Naive thymus-derived CD4-positive, alpha-beta T cell (primary cell): ENCODE results near the gene LINC01488. TPM values are rescaled to one million over a fixed set of nuclear protein-coding genes. Genes with fewer than 3 reads are reported as not detected.

Source experiments
- ATAC-seq: fragments of 150-1000 bp; cut with Tn5 transposase; 2 replicates; pipeline ENCODE4 v1.10.0; 2021; ENCODE audit warnings: mild to moderate bottlenecking, moderate library complexity
- CTCF ChIA-PET: fragments of 350-600 bp; sonication (Branson Sonifier 250); formaldehyde crosslinking; loops from one replicate; lab custom pipeline; 2021; ENCODE audit warnings: antibody characterized with exemption; lab: Charles Lee
- POLR2A ChIA-PET: fragments of 350-600 bp; sonication (Branson Sonifier 250); formaldehyde crosslinking; loops from one replicate; lab custom pipeline; 2021; ENCODE audit warnings: antibody characterized with exemption, inconsistent platforms; lab: Charles Lee
- DNase-seq, 9 donors: peaks; one replicate each; pipeline versions ENCODE4 v3.0.0 to v3.0.0-alpha.2; 2020 to 2022; ENCODE audit warnings: mixed read lengths in 1 of 9
- H3K27ac ChIP-seq: one replicate; pipeline ENCODE4 v1.7.0; 2013; ENCODE audit warnings: mild to moderate bottlenecking, low read depth, low read length, moderate library complexity
- H3K27me3 ChIP-seq, 2 donors: one replicate each; pipeline ENCODE4 v1.7.0; 2013; ENCODE audit warnings: low read length in 2 of 2, mild to moderate bottlenecking in 2 of 2, moderate library complexity in 2 of 2; ENCODE audit not compliant: control insufficient read depth in 2 of 2, insufficient read depth in 2 of 2
- H3K36me3 ChIP-seq, 3 experiments: 1 replicate in 2 of 3; 2 replicates in 1 of 3; pipeline ENCODE4 v1.7.0; 2013; ENCODE audit warnings: low read length in 3 of 3, mild to moderate bottlenecking in 3 of 3, moderate library complexity in 1 of 3; ENCODE audit not compliant: insufficient read depth in 3 of 3, control insufficient read depth in 2 of 3
- H3K4me1 ChIP-seq, 2 donors: one replicate each; pipeline ENCODE4 v1.7.0; 2013; ENCODE audit warnings: low read length in 2 of 2, mild to moderate bottlenecking in 2 of 2, moderate library complexity in 1 of 2; ENCODE audit not compliant: control insufficient read depth in 2 of 2, insufficient read depth in 2 of 2
- H3K4me3 ChIP-seq: 2 replicates; pipeline ENCODE4 v1.7.0; 2013; ENCODE audit warnings: mild to moderate bottlenecking, low read length
- H3K9me3 ChIP-seq, 3 experiments: 1 replicate in 2 of 3; 2 replicates in 1 of 3; pipeline ENCODE4 v1.7.0; 2013; ENCODE audit warnings: low read length in 3 of 3; ENCODE audit not compliant: control insufficient read depth in 2 of 3
- H3K27ac Mint-ChIP-seq, 9 donors: one replicate each; pipeline ENCODE4 v1.8.0; 2020 to 2022; ENCODE audit warnings: mixed read lengths in 9 of 9, mild to moderate bottlenecking in 8 of 9, moderate library complexity in 5 of 9, inconsistent platforms in 2 of 9
- H3K27me3 Mint-ChIP-seq, 5 donors: one replicate each; pipeline ENCODE4 v1.8.0; 2021 to 2022; ENCODE audit warnings: mixed read lengths in 5 of 5, mild to moderate bottlenecking in 1 of 5
- H3K36me3 Mint-ChIP-seq, 5 donors: one replicate each; pipeline ENCODE4 v1.8.0; 2020 to 2022; ENCODE audit warnings: mixed read lengths in 5 of 5, mild to moderate bottlenecking in 3 of 5, inconsistent platforms in 1 of 5
- H3K4me1 Mint-ChIP-seq, 7 donors: one replicate each; pipeline ENCODE4 v1.8.0; 2020 to 2022; ENCODE audit warnings: mixed read lengths in 7 of 7, mild to moderate bottlenecking in 3 of 7, inconsistent platforms in 1 of 7
- H3K4me3 Mint-ChIP-seq, 10 donors: one replicate each; pipeline ENCODE4 v1.8.0; 2020 to 2022; ENCODE audit warnings: mild to moderate bottlenecking in 10 of 10, mixed read lengths in 10 of 10, moderate library complexity in 6 of 10, inconsistent platforms in 2 of 10
- H3K9me3 Mint-ChIP-seq, 11 donors: one replicate each; pipeline ENCODE4 v1.8.0; 2020 to 2022; ENCODE audit warnings: mixed read lengths in 11 of 11, mild to moderate bottlenecking in 4 of 11, inconsistent platforms in 1 of 11, moderate library complexity in 1 of 11
- intact Hi-C, 2 donors: fragments of 100-400 bp; cut with micrococcal nuclease; formaldehyde crosslinking; loops; one replicate each; pipeline ENCODE4 v1.15.1; 2023
- polyA plus RNA-seq, 2 donors: library from polyadenylated mRNA; unstranded; fragments of 300-500 nt; fragmentation: Illumina TruSeq; gene quantifications; one replicate each; pipeline ENCODE4 v1.2.3, GENCODE V29; 2021
- total RNA-seq, 6 experiments: library from RNA in 5 of 6; stranded (reverse) in 5 of 6; gene quantifications; 1 replicate in 5 of 6; 2 replicates in 1 of 6; pipeline ENCODE4 v1.2.3 and lab custom pipeline; 2021 to 2026

The LINC01488 gene
- total and polyA plus RNA-seq, 7 experiments from 2014 or later, result not detected

- intact Hi-C loops, result no loop called here
- Histone ChIP-seq H3K27ac (no peak overlapping the region), H3K27me3 (no peaks in the 10 kb centered on the region), H3K36me3 (no peaks in the 10 kb centered on the region), H3K4me3 (no peak overlapping the region), H3K4me1 (no peaks in the 10 kb centered on the region), H3K9me3 (no peaks in the 10 kb centered on the region)
- CTCF ChIA-PET, result no interaction called here
- Mint-ChIP-seq H3K9me3 (peaks cover 0 to 2% (median 0%) of the 10 kb centered on the region in 11 donors), H3K4me1 (no peaks in the 10 kb centered on the region), H3K36me3 (no peaks in the 10 kb centered on the region), H3K27me3 (peaks cover 0 to 13% (median 6%) of the 10 kb centered on the region in 5 donors), H3K27ac (no peak overlapping the region), H3K4me3 (no peak overlapping the region)
- DNase-seq, result no peak
- POLR2A ChIA-PET, result no interaction called here
- ATAC-seq, result no peak
Observed at GRCh38 chr11:69524291-69524882, 42.9 kb downstream of the LINC01488 start.

GRCh38 chr11:69524991-69525411 is 43.5 kb downstream of the LINC01488 start:
- Mint-ChIP-seq H3K4me3 (no peak overlapping the region), H3K9me3 (peaks cover 0 to 2% (median 0%) of the 10 kb centered on the region in 11 donors), H3K36me3 (no peaks in the 10 kb centered on the region), H3K27ac (no peak overlapping the region), H3K27me3 (peaks cover under 1 to 20% (median 9%) of the 10 kb centered on the region in 5 donors), H3K4me1 (peaks cover 0 to 3% (median 0%) of the 10 kb centered on the region in 7 donors)
- no peaks in the 10 kb centered on the region for H3K27me3 ChIP-seq
- DNase-seq (no peak), ATAC-seq (no peak)
- H3K4me1 ChIP-seq, result no peaks in the 10 kb centered on the region
- no peak overlapping the region for H3K27ac ChIP-seq
- ChIA-PET POLR2A (no interaction called here), CTCF (no interaction called here)
- no peaks in the 10 kb centered on the region for H3K9me3 ChIP-seq
- intact Hi-C loops, result no loop called here
- H3K4me3 ChIP-seq, result no peak overlapping the region
- H3K36me3 ChIP-seq, result no peaks in the 10 kb centered on the region

- POLR2A ChIA-PET, result no interaction called here
- Mint-ChIP-seq H3K4me3 (no peak overlapping the region), H3K36me3 (no peaks in the 10 kb centered on the region), H3K4me1 (peaks cover 0 to 10% (median 0%) of the 10 kb centered on the region in 7 donors), H3K27ac (no peak overlapping the region), H3K27me3 (peaks cover 6 to 26% (median 11%) of the 10 kb centered on the region in 5 donors), H3K9me3 (peaks cover 0 to 3% (median 0%) of the 10 kb centered on the region in 11 donors)
- Histone ChIP-seq H3K4me3 (no peak overlapping the region), H3K4me1 (no peaks in the 10 kb centered on the region), H3K9me3 (no peaks in the 10 kb centered on the region), H3K27ac (no peak overlapping the region), H3K36me3 (no peaks in the 10 kb centered on the region), H3K27me3 (no peaks in the 10 kb centered on the region)
- intact Hi-C loops, result no loop called here
- DNase-seq, result no peak
- no peak for ATAC-seq
- CTCF ChIA-PET, result no interaction called here
Observed at GRCh38 chr11:69525516-69526452, 44.3 kb downstream of the LINC01488 start.

DNA sequence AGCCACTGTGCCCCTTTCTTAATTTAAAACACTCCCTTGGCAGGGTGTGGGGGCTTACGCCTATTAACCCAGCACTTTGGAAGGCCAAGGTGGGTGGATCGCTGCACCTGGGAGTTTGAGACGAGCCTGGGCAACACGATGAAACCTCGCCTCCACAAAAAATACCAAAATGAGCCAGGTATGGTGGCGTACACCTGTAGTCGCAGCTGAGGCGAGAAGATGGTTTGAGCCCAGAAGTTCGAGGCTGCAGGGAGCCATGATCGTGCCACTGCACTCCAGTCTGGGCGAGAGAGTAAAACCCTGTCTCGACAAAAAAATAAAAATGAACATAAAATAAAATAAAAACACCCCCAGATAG is 45.0 kb downstream of the LINC01488 start:
- H3K9me3 ChIP-seq, result no peaks in the 10 kb centered on the region
- ChIA-PET POLR2A (no interaction called here), CTCF (no interaction called here)
- no peaks in the 10 kb centered on the region for H3K4me1 ChIP-seq
- no peak for ATAC-seq
- Mint-ChIP-seq H3K27ac (no peak overlapping the region), H3K9me3 (peaks cover 0 to 3% (median 0%) of the 10 kb centered on the region in 11 donors), H3K27me3 (peaks cover 6 to 31% (median 16%) of the 10 kb centered on the region in 5 donors), H3K4me3 (no peak overlapping the region), H3K4me1 (peaks cover 0 to 11% (median 0%) of the 10 kb centered on the region in 7 donors), H3K36me3 (no peaks in the 10 kb centered on the region)
- H3K27me3 ChIP-seq, result no peaks in the 10 kb centered on the region
- intact Hi-C loops, result no loop called here
- H3K36me3 ChIP-seq, result no peaks in the 10 kb centered on the region
- DNase-seq, result no peak
- no peak overlapping the region for H3K4me3 ChIP-seq
- no peak overlapping the region for H3K27ac ChIP-seq

GRCh38 chr11:69529001-69529400 is 47.5 kb downstream of the LINC01488 start:
- ChIA-PET CTCF (no interaction called here), POLR2A (no interaction called here)
- Mint-ChIP-seq H3K27ac (no peak overlapping the region), H3K9me3 (peaks cover 0 to 3% (median 0%) of the 10 kb centered on the region in 11 donors), H3K36me3 (no peaks in the 10 kb centered on the region), H3K27me3 (peaks cover 6 to 31% (median 16%) of the 10 kb centered on the region in 5 donors), H3K4me3 (no peak overlapping the region), H3K4me1 (peaks cover 0 to 11% (median 0%) of the 10 kb centered on the region in 7 donors)
- intact Hi-C loops, result no loop called here
- DNase-seq, result no peak
- no peak overlapping the region for H3K4me3 ChIP-seq
- H3K27me3 ChIP-seq, result no peaks in the 10 kb centered on the region
- no peaks in the 10 kb centered on the region for H3K9me3 ChIP-seq
- no peak overlapping the region for H3K27ac ChIP-seq
- no peak for ATAC-seq
- H3K36me3 ChIP-seq, result no peaks in the 10 kb centered on the region
- H3K4me1 ChIP-seq, result no peaks in the 10 kb centered on the region

GRCh38 chr11:69530278-69531070 is 49.0 kb downstream of the LINC01488 start:
- intact Hi-C loops, result no loop called here
- H3K9me3 ChIP-seq, result no peaks in the 10 kb centered on the region
- Mint-ChIP-seq H3K9me3 (peaks cover 0 to 3% (median 0%) of the 10 kb centered on the region in 11 donors), H3K36me3 (no peaks in the 10 kb centered on the region), H3K4me1 (peaks cover 0 to 11% (median 0%) of the 10 kb centered on the region in 7 donors), H3K27ac (no peak overlapping the region), H3K27me3 (peaks cover 6 to 30% (median 16%) of the 10 kb centered on the region in 5 donors), H3K4me3 (peak overlapping the region in 1 of 10 donors; percentile 45)
- no peaks in the 10 kb centered on the region for H3K4me1 ChIP-seq
- CTCF ChIA-PET, result no interaction called here
- no peaks in the 10 kb centered on the region for H3K27me3 ChIP-seq
- ATAC-seq (peak; percentile 77), DNase-seq (no peak)
- no peak overlapping the region for H3K4me3 ChIP-seq
- no peak overlapping the region for H3K27ac ChIP-seq
- no peaks in the 10 kb centered on the region for H3K36me3 ChIP-seq
- POLR2A ChIA-PET, result interaction anchor here (0.6 kb wide), 1 partner anchor 620 kb away, joined by 7 read pairs; no protein-coding TSS in a partner anchor
